DMS79 (cell line): Measurements from ENCODE around the gene AKAP7.

Experiments
- DNase-seq: peaks from one replicate; lab custom pipeline; 2025; lab: John Stamatoyannopoulos, UW

Gene AKAP7

GRCh38 chr6:131205481-131206244, 70.4 kb downstream of the AKAP7 start:
- no peak for DNase-seq

- DNase-seq, result no peak
Measured at GRCh38 chr6:131206463-131207251, 71.4 kb downstream of the AKAP7 start.

- DNase-seq, result no peak
Measured at GRCh38 chr6:131208787-131209186, 73.5 kb downstream of the AKAP7 start.

- DNase-seq, result no peak
Measured at GRCh38 chr6:131210469-131210868, 75.2 kb downstream of the AKAP7 start.

- DNase-seq, result no peak
Measured at GRCh38 chr6:131212024-131212423, 76.8 kb downstream of the AKAP7 start.

- DNase-seq, result no peak
Measured at GRCh38 chr6:131212913-131213312, 77.6 kb downstream of the AKAP7 start.

GRCh38 chr6:131213501-131213990, 78.3 kb downstream of the AKAP7 start:
- no peak for DNase-seq

- DNase-seq, result no peak
Measured at GRCh38 chr6:131215219-131215618, 80.0 kb downstream of the AKAP7 start.

- DNase-seq, result no peak
Measured at GRCh38 chr6:131216246-131216645, 81.0 kb downstream of the AKAP7 start.

- no peak for DNase-seq
Measured at GRCh38 chr6:131222773-131223172, 87.5 kb downstream of the AKAP7 start.

GRCh38 chr6:131223416-131223815, 88.1 kb downstream of the AKAP7 start:
- DNase-seq, result no peak

- no peak for DNase-seq
Measured at GRCh38 chr6:131225127-131225526, 89.9 kb downstream of the AKAP7 start.

GRCh38 chr6:131225959-131226358, 90.7 kb downstream of the AKAP7 start:
- no peak for DNase-seq

- DNase-seq, result no peak
Measured at GRCh38 chr6:131226459-131227157, 91.3 kb downstream of the AKAP7 start.

- DNase-seq, result no peak
Measured at GRCh38 chr6:131227158-131227543, 91.9 kb downstream of the AKAP7 start.

GRCh38 chr6:131231103-131231502, 95.8 kb downstream of the AKAP7 start:
- DNase-seq, result no peak

GRCh38 chr6:131231891-131232290, 96.6 kb downstream of the AKAP7 start:
- no peak for DNase-seq

- DNase-seq, result no peak
Measured at GRCh38 chr6:131244942-131245341, 109.7 kb downstream of the AKAP7 start.

GRCh38 chr6:131250122-131250521, 114.9 kb downstream of the AKAP7 start:
- DNase-seq, result no peak

GRCh38 chr6:131250936-131251335, 115.7 kb downstream of the AKAP7 start:
- no peak for DNase-seq

- no peak for DNase-seq
Measured at GRCh38 chr6:131251590-131252199, 116.4 kb downstream of the AKAP7 start.

- DNase-seq, result no peak
Measured at GRCh38 chr6:131255434-131255833, 120.2 kb downstream of the AKAP7 start.
